ENCODE results near the gene CDR2. TPM values are rescaled to one million over a fixed set of nuclear protein-coding genes. Genes with fewer than 3 reads are reported as not detected.

CDR2 gene
- total and polyA plus RNA-seq, 9 of the 15 experiments (the other 6 are each of a cell fraction or from before 2014, with no cell fraction given), result 4.6 to 30.3 (median 19.9) TPM

DNA sequence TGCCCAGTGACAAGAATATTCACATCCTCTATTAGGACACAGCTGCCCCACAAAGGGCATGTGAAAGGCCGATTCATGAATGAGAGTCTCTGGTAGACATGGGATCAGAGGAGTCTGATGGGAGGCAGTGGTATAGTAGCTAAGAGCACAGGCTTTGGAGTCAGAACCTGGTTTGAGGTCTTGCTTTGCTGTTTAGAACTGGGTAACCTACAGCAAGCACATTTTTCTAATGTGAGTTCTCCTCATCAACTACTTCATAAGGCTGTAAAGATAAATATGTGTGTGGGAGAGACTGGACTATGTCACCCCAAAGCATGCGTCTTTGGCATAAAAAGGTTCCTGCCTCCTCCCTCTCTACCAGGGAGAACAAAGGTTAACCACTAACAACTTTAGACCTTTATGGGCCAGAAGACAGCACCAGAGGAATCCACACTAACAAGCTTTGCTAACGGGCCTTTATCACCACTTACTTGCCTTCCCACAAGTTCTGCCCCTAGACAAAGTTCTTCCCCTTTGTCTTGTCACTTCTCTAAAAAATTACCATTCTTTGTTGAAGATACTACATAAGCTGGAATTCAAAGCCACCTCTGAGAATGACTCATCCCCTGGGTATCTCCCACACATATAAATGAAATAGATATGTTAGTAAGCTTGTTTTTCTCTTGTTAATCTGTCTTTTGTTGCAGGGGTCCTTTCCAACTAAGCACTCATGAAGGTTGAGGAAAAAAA, 21.1 kb downstream of the CDR2 start (continued):
- TF ChIP-seq ZNF79 (CRISPR knock-in tag; IDR thresholded peaks at IDR 0.05; ENCODE audit: low read depth) (peak; percentile 100), ZNF830 (CRISPR knock-in tag; IDR thresholded peaks at IDR 0.05) (no peak), ARID3A (IDR thresholded peaks at IDR 0.05; ENCODE audit: borderline replicate concordance, low read depth, low read length) (peak; percentile 66; the same call in 1 of the 2 replicates), SMARCA4 (IDR thresholded peaks at IDR 0.05) (peak; percentile 80), ZNF75A (CRISPR knock-in tag; IDR thresholded peaks at IDR 0.05) (no peak), SMARCC2 (IDR thresholded peaks at IDR 0.05; ENCODE audit: low read depth) (peak; percentile 66), ZNF696 (CRISPR knock-in tag; conservative IDR thresholded peaks at IDR 0.05) (no peak), NR1H2 (CRISPR knock-in tag; IDR thresholded peaks at IDR 0.05) (no peak), DMBX1 (CRISPR knock-in tag; IDR thresholded peaks at IDR 0.05; ENCODE audit: borderline replicate concordance) (no peak), U2AF2 (optimal IDR thresholded peaks at IDR 0.05; ENCODE audit: low read depth, low read length) (no peak), NCOA2 (IDR thresholded peaks at IDR 0.05; ENCODE audit: partially characterized antibody in 2 of 2) (no peak), SIN3A (IDR thresholded peaks at IDR 0.05; ENCODE audit: borderline replicate concordance in 2 of 2, control insufficient read depth in 1 of 2, low read depth in 2 of 2, low read length in 2 of 2) (no peak), TAF15 (IDR thresholded peaks at IDR 0.05; ENCODE audit: low read depth, low read length) (no peak), ZNF217 (CRISPR knock-in tag; IDR thresholded peaks at IDR 0.05) (no peak), PYGO2 (tag; IDR thresholded peaks at IDR 0.05) (no peak), FOXK2 (conservative IDR thresholded peaks at IDR 0.05 in 1 of 2, IDR thresholded peaks at IDR 0.05 in 1 of 2; ENCODE audit: low read depth in 2 of 2) (no peak), ETS2 (tag; IDR thresholded peaks at IDR 0.05; ENCODE audit: borderline replicate concordance, poor library complexity, severe bottlenecking) (no peak), CSDE1 (IDR thresholded peaks at IDR 0.05) (no peak), ARNT (IDR thresholded peaks at IDR 0.05) (no peak), ZNF12 (CRISPR knock-in tag; IDR thresholded peaks at IDR 0.05) (no peak), ZBTB1 (CRISPR knock-in tag; IDR thresholded peaks at IDR 0.05; ENCODE audit: borderline replicate concordance, low read depth) (no peak), ZFP30 (CRISPR knock-in tag; IDR thresholded peaks at IDR 0.05; ENCODE audit: borderline replicate concordance) (no peak), CHD2 (IDR thresholded peaks at IDR 0.05; ENCODE audit: low read depth, low read length) (no peak), ZNF41 (CRISPR knock-in tag; conservative IDR thresholded peaks at IDR 0.05) (no peak), GATAD2B (IDR thresholded peaks at IDR 0.05; ENCODE audit: borderline replicate concordance) (no peak)
- TF ChIP-seq, protein P1, sequence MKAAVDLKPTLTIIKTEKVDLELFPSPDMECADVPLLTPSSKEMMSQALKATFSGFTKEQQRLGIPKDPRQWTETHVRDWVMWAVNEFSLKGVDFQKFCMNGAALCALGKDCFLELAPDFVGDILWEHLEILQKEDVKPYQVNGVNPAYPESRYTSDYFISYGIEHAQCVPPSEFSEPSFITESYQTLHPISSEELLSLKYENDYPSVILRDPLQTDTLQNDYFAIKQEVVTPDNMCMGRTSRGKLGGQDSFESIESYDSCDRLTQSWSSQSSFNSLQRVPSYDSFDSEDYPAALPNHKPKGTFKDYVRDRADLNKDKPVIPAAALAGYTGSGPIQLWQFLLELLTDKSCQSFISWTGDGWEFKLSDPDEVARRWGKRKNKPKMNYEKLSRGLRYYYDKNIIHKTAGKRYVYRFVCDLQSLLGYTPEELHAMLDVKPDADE (conservative IDR thresholded peaks at IDR 0.05; ENCODE audit: control insufficient read depth, low read depth, low read length), result no peak
- TF ChIP-seq, protein P2, sequence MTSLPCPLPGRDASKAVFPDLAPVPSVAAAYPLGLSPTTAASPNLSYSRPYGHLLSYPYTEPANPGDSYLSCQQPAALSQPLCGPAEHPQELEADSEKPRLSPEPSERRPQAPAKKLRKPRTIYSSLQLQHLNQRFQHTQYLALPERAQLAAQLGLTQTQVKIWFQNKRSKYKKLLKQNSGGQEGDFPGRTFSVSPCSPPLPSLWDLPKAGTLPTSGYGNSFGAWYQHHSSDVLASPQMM (CRISPR knock-in tag; IDR thresholded peaks at IDR 0.05), result no peak
